K562 (cell line): ENCODE data around the gene CYSTM1. TPM values are rescaled to one million over a fixed set of nuclear protein-coding genes. Genes with fewer than 3 reads are reported as not detected.
A peak's percentile ranks its signal among the peaks of the same experiment; 100 is the strongest.

Source experiments
- ATAC-seq: fragments of 200-7000 bp; cut with Tn5 transposase; 3 replicates; pipeline ENCODE4 v1.9.1; 2020; ENCODE audit warnings: moderate library complexity
- BruUV-seq: library from RNA; stranded (reverse); fragments of 400-500 nt; replicated peaks from 2 replicates; lab custom pipeline; 2021; lab: Mats Ljungman, UMichigan
- CTCF ChIA-PET: fragments of 300-600 bp; formaldehyde crosslinking; extraction: SDS; loops from one replicate; lab custom pipeline; 2021; ENCODE audit warnings: low intra/inter-chr PET ratio; lab: Yijun Ruan, JAX
- POLR2A ChIA-PET: fragments of 300-600, 350-650 bp; sonication (Branson Sonifier 250); formaldehyde crosslinking; extraction: SDS; loops from one replicate; lab custom pipeline; 2021; ENCODE audit warnings: antibody characterized with exemption, inconsistent platforms; lab: Yijun Ruan, JAX
- DNase-seq, 4 experiments: peaks; one replicate each; pipeline versions ENCODE4 v3.0.0 to v3.0.0-alpha.2; 2011 to 2018; ENCODE audit warnings: low spot score in 3 of 4, mixed read lengths in 3 of 4; ENCODE audit errors: extremely low read depth in 1 of 4
- FAIRE-seq: peaks from 2 replicates; lab custom pipeline; 2011; peaks lifted over from hg19 to GRCh38; lab: Jason Lieb, UNC
- H2AFZ ChIP-seq: 2 replicates; pipeline ENCODE4 v1.6.0; 2011; ENCODE audit warnings: low read depth, low read length, control low read depth, inconsistent platforms
- H3K27ac ChIP-seq: fragments of 200-600 bp; 3 replicates; pipeline ENCODE4 v1.8.0; 2011; ENCODE audit warnings: low read depth, mild to moderate bottlenecking, control low read depth, inconsistent platforms, low read length, moderate library complexity, mixed read lengths; ENCODE audit errors: extremely low read depth
- H3K27me3 ChIP-seq, 2 experiments: fragments of 300-600 bp in 1 of 2; 2 replicates in 1 of 2; 3 replicates in 1 of 2; pipeline versions ENCODE4 v1.6.0 to v1.8.0; 2011; ENCODE audit warnings: inconsistent platforms in 2 of 2, low read length in 2 of 2, mild to moderate bottlenecking in 1 of 2, mixed read lengths in 1 of 2, moderate library complexity in 1 of 2; ENCODE audit not compliant: control insufficient read depth in 2 of 2, insufficient read depth in 2 of 2
- H3K36me3 ChIP-seq: fragments of 300-600 bp; 3 replicates; pipeline ENCODE4 v1.8.0; 2011; ENCODE audit warnings: mild to moderate bottlenecking, low read length, inconsistent platforms; ENCODE audit not compliant: control insufficient read depth, insufficient read depth
- H3K4me1 ChIP-seq, 2 experiments: fragments of 200-600 bp in 1 of 2; replicated peaks in 1 of 2; 2 replicates in 1 of 2; 3 replicates in 1 of 2; pipeline versions ENCODE4 v1.5.1 to v1.8.0; 2011; ENCODE audit warnings: inconsistent platforms in 2 of 2, low read length in 2 of 2, mild to moderate bottlenecking in 1 of 2, mixed read lengths in 1 of 2, moderate library complexity in 1 of 2; ENCODE audit not compliant: control insufficient read depth in 2 of 2, insufficient read depth in 2 of 2
- H3K4me2 ChIP-seq: 2 replicates; pipeline ENCODE4 v1.6.1; 2011; ENCODE audit warnings: low read length, control low read depth, inconsistent platforms, mixed read lengths; ENCODE audit not compliant: insufficient read depth
- H3K4me3 ChIP-seq: fragments of 200-600 bp; sonication (generic), shearing (Covaris generic); 2 replicates; pipeline ENCODE4 v1.5.1; 2016; ENCODE audit warnings: control low read depth, inconsistent platforms
- H3K79me2 ChIP-seq: fragments of 200-600 bp; 3 replicates; pipeline ENCODE4 v1.8.0; 2011; ENCODE audit warnings: low read length, inconsistent platforms; ENCODE audit not compliant: control insufficient read depth, insufficient read depth
- H3K9ac ChIP-seq, 2 experiments: 2 replicates each; pipeline versions ENCODE4 v1.6.0 to v1.6.1; 2011; ENCODE audit warnings: low read depth in 2 of 2, low read length in 2 of 2, control low read depth in 1 of 2, inconsistent platforms in 1 of 2, mild to moderate bottlenecking in 1 of 2, mixed read lengths in 1 of 2; ENCODE audit not compliant: insufficient read depth in 1 of 2
- H3K9me1 ChIP-seq: one replicate; pipeline ENCODE4 v1.6.0; 2011; ENCODE audit warnings: inconsistent platforms, mild to moderate bottlenecking, low read length, moderate library complexity; ENCODE audit not compliant: control insufficient read depth, insufficient read depth
- H3K9me3 ChIP-seq: replicated peaks from 2 replicates; pipeline ENCODE4 v1.5.1; 2011; ENCODE audit warnings: low read depth, low read length, inconsistent platforms; ENCODE audit not compliant: control insufficient read depth, insufficient read depth
- H4K20me1 ChIP-seq: replicated peaks from 2 replicates; pipeline ENCODE4 v1.6.1; 2011; ENCODE audit warnings: low read length, inconsistent platforms, mixed read lengths; ENCODE audit not compliant: control insufficient read depth, insufficient read depth
- ATF3 ChIP-seq, 2 experiments: fragments of 450-650 bp in 1 of 2; sonication (generic) in 1 of 2; formaldehyde crosslinking in 1 of 2; IDR thresholded peaks in 1 of 2; conservative IDR thresholded peaks in 1 of 2; 2 replicates each; pipeline versions ENCODE4 v1.6.1 to v1.8.1; 2016 to 2023; ENCODE audit warnings: mild to moderate bottlenecking in 2 of 2, moderate library complexity in 2 of 2, inconsistent platforms in 1 of 2, missing genetic modification reagents in 1 of 2
- ATF4 ChIP-seq: fragments of 450-650 bp; formaldehyde crosslinking; IDR thresholded peaks from 2 replicates; pipeline ENCODE4 v1.4.0; 2022; ENCODE audit warnings: mild to moderate bottlenecking, moderate library complexity
- CEBPB ChIP-seq: fragments of 450-650 bp; IDR thresholded peaks from 2 replicates; pipeline ENCODE4 v1.6.1; 2016; ENCODE audit warnings: missing genetic modification characterization, missing compliant biosample characterization
- CEBPG ChIP-seq, 3 experiments: fragments of 200-800 bp in 1 of 3; sonication (Bioruptor generic) in 1 of 3; sonication (generic) in 1 of 3; formaldehyde crosslinking in 1 of 3; IDR thresholded peaks in 2 of 3; conservative IDR thresholded peaks in 1 of 3; 2 replicates each; pipeline versions ENCODE4 v1.6.1 to v1.8.0; 2016 to 2022; ENCODE audit warnings: missing compliant biosample characterization in 2 of 3, missing genetic modification characterization in 2 of 3, mild to moderate bottlenecking in 1 of 3, missing genetic modification reagents in 1 of 3
- EHMT2 ChIP-seq: fragments of 450-650 bp; IDR thresholded peaks from 2 replicates; pipeline ENCODE4 v1.6.1; 2018; ENCODE audit warnings: antibody characterized with exemption
- ZNF431 ChIP-seq: sonication (generic); formaldehyde crosslinking; IDR thresholded peaks from 2 replicates; pipeline ENCODE4 v1.8.0; 2022; ENCODE audit warnings: mild to moderate bottlenecking, missing genetic modification reagents
- ZNF444 ChIP-seq: fragments of 250-450 bp; sonication (Bioruptor Pico); IDR thresholded peaks from 2 replicates; pipeline ENCODE4 v1.4.0; 2020; ENCODE audit warnings: mild to moderate bottlenecking, moderate library complexity
- WGBS: fragments of 100-300 bp; shearing (Covaris generic); methylation state at CpG from one replicate; pipeline ENCODE4 v1.1.6; 2016; ENCODE audit warnings: low coverage, mixed read lengths; ENCODE audit not compliant: insufficient coverage; ENCODE audit errors: missing lambda C conversion rate; 5-methylcytosine and 5-hydroxymethylcytosine counted together
- in situ Hi-C: fragments of 300-500 bp; cut with MboI; formaldehyde crosslinking; loops from 4 replicates; pipeline ENCODE4 v1.15.0; 2018; ENCODE audit warnings: inconsistent platforms, mixed read lengths
- intact Hi-C: fragments of 100-400 bp; cut with micrococcal nuclease; formaldehyde crosslinking; loops from 2 replicates; pipeline ENCODE4 v1.14.2; 2022
- polyA plus RNA-seq, 8 experiments: library from polyadenylated mRNA; depleted of rRNA in 4 of 8; stranded (reverse) in 5 of 8; unstranded in 3 of 8; fragments of >200 nt; fragmentation: Nextera tagmentation in 2 of 8; fragmentation: Illumina TruSeq in 1 of 8; extraction: Ambion mirVana in 2 of 8; extraction: Trizol in 1 of 8; gene quantifications; 2 replicates each; pipeline versions ENCODE4 v1.2.1 to v1.2.3, GENCODE V29; 2011 to 2014; ENCODE audit warnings: inconsistent platforms in 1 of 8, missing spikeins in 1 of 8
- total RNA-seq, 7 experiments: library from RNA; depleted of rRNA in 6 of 7; stranded (reverse); fragments of >200 nt in 6 of 7; fragmentation: Illumina TruSeq in 2 of 7; extraction: Trizol in 2 of 7; gene quantifications; 2 replicates each; pipeline versions ENCODE4 v1.2.1 to v1.2.3, GENCODE V29; 2011 to 2021; ENCODE audit warnings: low replicate concordance in 1 of 7
- TF ChIP-seq, protein P1 (sequence below): fragments of 450-650 bp; IDR thresholded peaks from 2 replicates; pipeline ENCODE4 v1.6.1; 2018; ENCODE audit not compliant: partially characterized antibody

Gene CYSTM1
- total and polyA plus RNA-seq, 9 of the 15 experiments (the other 6 are each of a cell fraction or from before 2014, with no cell fraction given), result 76.1 to 422 (median 108) TPM

DNA sequence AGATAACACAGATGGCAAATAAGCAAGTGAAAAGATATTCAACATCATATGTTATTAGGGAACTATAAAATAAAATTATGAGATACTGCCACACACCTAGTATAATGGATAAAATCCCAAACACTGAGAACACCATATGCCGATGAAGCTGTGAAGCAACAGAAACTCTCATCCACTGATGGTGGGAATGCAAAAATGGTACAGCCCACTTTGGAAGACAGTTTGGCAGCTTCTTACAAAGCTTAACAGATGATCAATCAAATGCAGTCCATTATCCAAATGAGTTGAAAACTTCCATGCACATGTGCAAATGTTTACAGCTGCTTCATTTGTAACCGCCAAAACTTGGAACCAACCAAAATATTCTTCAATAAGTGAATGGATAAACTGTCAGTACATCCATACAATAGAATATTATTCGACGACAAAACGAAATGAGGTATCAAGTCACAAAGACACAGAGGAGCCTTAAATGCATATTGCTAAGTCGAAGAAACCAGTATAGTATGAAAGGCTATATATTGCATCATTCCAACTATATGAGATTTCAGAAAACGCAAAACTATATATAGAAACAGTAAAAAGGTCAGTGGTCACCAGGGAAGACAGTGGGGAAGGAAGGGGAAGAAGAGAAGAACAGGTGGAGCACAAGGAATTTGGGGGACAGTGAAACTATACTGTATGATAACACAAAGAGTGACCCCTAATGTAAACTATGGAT is 113.0 kb downstream of the CYSTM1 start:
- no peak overlapping the region for H3K4me2 ChIP-seq
- ATAC-seq, result no peak
- no peak overlapping the region for H2AFZ ChIP-seq
- H3K79me2 ChIP-seq, result peaks cover 69% of the 10 kb centered on the region
- 69% methylated on average over 7 of the region's 7 CpGs for WGBS
- intact Hi-C loops, result no loop called here
- in situ Hi-C loops, result no loop called here
- BruUV-seq, result no TSS peak
- ChIA-PET POLR2A (interaction anchor here (0.8 kb wide), 1 partner anchor 66 kb away, joined by 3 read pairs; no protein-coding TSS in a partner anchor), CTCF (no interaction called here)
- FAIRE-seq, result no peak
- H3K36me3 ChIP-seq, result peaks cover 2% of the 10 kb centered on the region; the same call in 1 of the 3 replicates
- no peaks in the 10 kb centered on the region for H4K20me1 ChIP-seq
- H3K27me3 ChIP-seq, result no peaks in the 10 kb centered on the region
- no peak overlapping the region for H3K4me3 ChIP-seq
- peaks cover 0 to 4% of the 10 kb centered on the region in 2 experiments; a peak in 1 of 5 replicates for H3K4me1 ChIP-seq
- no peaks in the 10 kb centered on the region for H3K9me3 ChIP-seq
- TF ChIP-seq, protein P1, sequence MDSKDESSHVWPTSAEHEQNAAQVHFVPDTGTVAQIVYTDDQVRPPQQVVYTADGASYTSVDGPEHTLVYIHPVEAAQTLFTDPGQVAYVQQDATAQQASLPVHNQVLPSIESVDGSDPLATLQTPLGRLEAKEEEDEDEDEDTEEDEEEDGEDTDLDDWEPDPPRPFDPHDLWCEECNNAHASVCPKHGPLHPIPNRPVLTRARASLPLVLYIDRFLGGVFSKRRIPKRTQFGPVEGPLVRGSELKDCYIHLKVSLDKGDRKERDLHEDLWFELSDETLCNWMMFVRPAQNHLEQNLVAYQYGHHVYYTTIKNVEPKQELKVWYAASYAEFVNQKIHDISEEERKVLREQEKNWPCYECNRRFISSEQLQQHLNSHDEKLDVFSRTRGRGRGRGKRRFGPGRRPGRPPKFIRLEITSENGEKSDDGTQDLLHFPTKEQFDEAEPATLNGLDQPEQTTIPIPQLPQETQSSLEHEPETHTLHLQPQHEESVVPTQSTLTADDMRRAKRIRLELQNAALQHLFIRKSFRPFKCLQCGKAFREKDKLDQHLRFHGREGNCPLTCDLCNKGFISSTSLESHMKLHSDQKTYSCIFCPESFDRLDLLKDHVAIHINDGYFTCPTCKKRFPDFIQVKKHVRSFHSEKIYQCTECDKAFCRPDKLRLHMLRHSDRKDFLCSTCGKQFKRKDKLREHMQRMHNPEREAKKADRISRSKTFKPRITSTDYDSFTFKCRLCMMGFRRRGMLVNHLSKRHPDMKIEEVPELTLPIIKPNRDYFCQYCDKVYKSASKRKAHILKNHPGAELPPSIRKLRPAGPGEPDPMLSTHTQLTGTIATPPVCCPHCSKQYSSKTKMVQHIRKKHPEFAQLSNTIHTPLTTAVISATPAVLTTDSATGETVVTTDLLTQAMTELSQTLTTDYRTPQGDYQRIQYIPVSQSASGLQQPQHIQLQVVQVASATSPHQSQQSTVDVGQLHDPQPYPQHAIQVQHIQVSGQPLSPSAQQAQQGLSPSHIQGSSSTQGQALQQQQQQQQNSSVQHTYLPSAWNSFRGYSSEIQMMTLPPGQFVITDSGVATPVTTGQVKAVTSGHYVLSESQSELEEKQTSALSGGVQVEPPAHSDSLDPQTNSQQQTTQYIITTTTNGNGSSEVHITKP, result peak; percentile 71
- no peak for TF ChIP-seq EHMT2
- TF ChIP-seq ATF3 (IDR thresholded peaks at IDR 0.05), result peak; percentile 75
- TF ChIP-seq ATF3 (CRISPR knock-in tag; conservative IDR thresholded peaks at IDR 0.05), result no peak
- TF ChIP-seq ZNF431 (CRISPR knock-in tag), result no peak
- no peak for TF ChIP-seq CEBPG (CRISPR knock-in tag; IDR thresholded peaks at IDR 0.05)
- peak; percentile 65 to 66 for TF ChIP-seq CEBPG (tag; conservative IDR thresholded peaks at IDR 0.05 in 1 of 2, IDR thresholded peaks at IDR 0.05 in 1 of 2)
- peak; percentile 52 for TF ChIP-seq CEBPB (tag)
- TF ChIP-seq ZNF444, result no peak
- TF ChIP-seq ATF4 (CRISPR knock-in tag), result 0 out of 2 replicates have a peak, but pooled peaks have one; percentile 26
- no peak overlapping the region for H3K27ac ChIP-seq
- H3K9ac ChIP-seq, result no peak overlapping the region
- DNase-seq, result no peak
- no peaks in the 10 kb centered on the region for H3K9me1 ChIP-seq
